Fibroblast of the aortic adventitia (primary cell): ENCODE results near the gene NHLH2. TPM values are rescaled to one million over a fixed set of nuclear protein-coding genes. Genes with fewer than 3 reads are reported as not detected.

Experiments
- DNase-seq: peaks from one replicate; pipeline ENCODE4 v3.0.0-alpha.2; 2010; ENCODE audit warnings: low read depth
- H3K4me3 ChIP-seq: 2 replicates; pipeline ENCODE4 v1.5.1; 2011; ENCODE audit warnings: low read depth, mild to moderate bottlenecking, control low read depth, low read length, moderate library complexity
- total RNA-seq: library from RNA; depleted of rRNA; stranded (reverse); fragments of >200 nt; gene quantifications from 2 replicates; pipeline ENCODE4 v1.2.3, GENCODE V29; 2012; ENCODE audit warnings: low replicate concordance
- TF ChIP-seq, protein P1 (sequence below): IDR thresholded peaks from 2 replicates; pipeline ENCODE4 v1.5.1; 2011; ENCODE audit warnings: mild to moderate bottlenecking, low read length, control low read depth, inconsistent platforms; ENCODE audit not compliant: insufficient read depth

NHLH2 gene
- total RNA-seq, 1 donor = not detected

DNA sequence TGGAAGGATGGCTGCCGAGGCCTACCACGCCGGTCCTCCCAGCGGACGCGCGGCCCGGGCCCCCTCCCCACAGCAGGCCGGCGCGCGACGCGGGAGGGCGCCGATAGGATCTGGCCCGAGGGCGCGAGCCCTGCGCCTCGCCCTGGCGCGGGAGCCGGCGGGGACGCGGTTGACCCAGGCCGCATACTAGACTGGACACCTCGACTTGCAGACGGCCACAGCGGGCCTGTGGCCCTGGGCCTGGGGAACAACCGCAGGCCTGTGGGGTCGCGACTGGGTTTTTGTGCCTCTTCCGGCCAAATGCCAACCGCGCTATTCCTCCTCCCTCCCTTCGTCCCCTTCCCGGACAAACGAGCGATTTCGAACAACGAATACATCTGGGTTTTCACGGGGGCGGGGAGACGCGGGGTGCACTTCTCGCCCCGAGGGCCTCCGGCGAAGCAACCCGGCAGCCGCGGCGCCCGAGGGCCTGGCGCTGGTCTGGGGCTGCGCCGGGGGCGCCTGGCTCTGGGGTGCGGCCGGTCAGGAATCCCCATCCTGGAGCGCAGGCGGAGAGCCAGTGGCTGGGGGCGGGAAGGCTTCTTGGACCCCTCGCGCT lies 2.4 kb downstream of the NHLH2 start:
- no peak overlapping the region for H3K4me3 ChIP-seq
- TF ChIP-seq, protein P1, sequence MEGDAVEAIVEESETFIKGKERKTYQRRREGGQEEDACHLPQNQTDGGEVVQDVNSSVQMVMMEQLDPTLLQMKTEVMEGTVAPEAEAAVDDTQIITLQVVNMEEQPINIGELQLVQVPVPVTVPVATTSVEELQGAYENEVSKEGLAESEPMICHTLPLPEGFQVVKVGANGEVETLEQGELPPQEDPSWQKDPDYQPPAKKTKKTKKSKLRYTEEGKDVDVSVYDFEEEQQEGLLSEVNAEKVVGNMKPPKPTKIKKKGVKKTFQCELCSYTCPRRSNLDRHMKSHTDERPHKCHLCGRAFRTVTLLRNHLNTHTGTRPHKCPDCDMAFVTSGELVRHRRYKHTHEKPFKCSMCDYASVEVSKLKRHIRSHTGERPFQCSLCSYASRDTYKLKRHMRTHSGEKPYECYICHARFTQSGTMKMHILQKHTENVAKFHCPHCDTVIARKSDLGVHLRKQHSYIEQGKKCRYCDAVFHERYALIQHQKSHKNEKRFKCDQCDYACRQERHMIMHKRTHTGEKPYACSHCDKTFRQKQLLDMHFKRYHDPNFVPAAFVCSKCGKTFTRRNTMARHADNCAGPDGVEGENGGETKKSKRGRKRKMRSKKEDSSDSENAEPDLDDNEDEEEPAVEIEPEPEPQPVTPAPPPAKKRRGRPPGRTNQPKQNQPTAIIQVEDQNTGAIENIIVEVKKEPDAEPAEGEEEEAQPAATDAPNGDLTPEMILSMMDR = no peak

DNA sequence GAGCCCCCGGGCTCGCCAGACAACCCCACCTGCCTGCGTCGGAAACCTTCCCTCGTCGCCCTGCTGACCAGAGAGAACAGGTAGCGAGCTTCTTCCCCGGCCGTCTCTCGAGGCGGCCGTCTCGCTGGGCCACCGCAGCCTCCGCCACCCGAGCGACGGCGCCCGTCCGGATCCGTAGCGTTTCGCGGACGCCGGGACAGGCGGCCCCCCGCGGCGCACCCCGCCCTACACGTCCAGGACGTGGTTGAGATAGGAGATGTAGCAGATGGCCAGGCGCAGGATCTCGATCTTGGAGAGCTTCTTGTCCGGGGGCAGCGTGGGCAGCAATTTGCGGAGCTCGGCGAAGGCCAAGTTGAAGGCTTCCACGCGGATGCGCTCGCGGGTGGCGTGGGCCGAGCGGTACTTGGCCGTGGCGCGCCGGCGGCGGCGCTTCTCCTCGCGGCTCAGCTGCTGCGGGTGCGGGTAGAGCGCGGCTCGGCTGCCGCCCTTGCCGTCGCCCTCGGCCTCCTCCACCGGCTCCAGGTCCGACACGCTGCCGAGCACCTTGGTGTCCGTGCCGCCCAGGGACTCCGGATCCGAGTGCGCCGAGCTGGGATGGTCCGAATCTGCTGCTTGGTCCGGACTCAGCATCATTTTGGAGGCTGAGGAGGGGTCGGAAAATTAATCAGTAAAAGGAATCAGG lies 3.0 kb downstream of the NHLH2 start:
- no peak overlapping the region for H3K4me3 ChIP-seq
- TF ChIP-seq, protein P1 = no peak
- DNase-seq = no peak

More for the DNA sequence above, 2.4 kb downstream of the NHLH2 start:
- DNase-seq = no peak

DNA sequence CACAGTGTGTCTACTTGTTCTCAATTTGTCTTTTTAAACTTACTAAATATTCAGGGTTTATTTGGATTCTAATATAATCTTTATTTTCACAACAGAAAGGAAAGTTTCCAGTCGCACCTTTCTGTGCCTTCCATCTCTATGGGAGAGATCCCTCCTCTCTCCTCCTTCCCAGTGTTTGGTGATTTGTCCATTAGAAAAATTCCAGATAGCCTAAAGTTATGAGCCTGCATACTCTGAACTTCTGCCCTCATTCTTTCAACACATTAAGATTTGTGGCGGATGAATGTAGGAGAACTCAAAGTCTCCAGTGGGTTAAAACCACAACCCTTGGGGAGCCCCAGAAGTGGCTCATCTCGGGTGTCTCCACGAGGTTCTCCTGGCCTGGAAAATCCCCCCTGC lies 3.6 kb downstream of the NHLH2 start:
- no peak overlapping the region for H3K4me3 ChIP-seq
- no peak for DNase-seq
- TF ChIP-seq, protein P1 = no peak

DNA sequence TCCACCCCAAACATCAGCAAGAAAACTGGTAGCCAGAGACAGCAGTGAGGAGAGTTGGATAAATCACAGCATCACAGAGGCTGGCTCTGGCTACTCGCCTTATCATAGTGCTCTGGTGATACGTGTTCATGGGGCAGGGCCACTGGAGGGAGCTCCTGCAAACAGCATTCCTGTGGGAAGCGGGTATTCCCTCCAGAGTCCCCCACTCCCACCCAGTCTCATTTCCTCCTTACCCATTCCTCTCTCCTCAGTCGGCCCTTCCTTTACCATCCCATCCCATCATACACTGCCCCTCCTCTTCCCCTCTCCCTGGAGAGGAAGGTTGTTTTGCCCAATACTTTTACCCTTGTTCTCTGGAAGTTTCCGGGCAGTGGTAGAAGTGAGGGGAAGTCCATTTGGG lies 7.1 kb downstream of the NHLH2 start:
- TF ChIP-seq, protein P1 = no peak
- H3K4me3 ChIP-seq = no peak overlapping the region
- DNase-seq = no peak

DNA sequence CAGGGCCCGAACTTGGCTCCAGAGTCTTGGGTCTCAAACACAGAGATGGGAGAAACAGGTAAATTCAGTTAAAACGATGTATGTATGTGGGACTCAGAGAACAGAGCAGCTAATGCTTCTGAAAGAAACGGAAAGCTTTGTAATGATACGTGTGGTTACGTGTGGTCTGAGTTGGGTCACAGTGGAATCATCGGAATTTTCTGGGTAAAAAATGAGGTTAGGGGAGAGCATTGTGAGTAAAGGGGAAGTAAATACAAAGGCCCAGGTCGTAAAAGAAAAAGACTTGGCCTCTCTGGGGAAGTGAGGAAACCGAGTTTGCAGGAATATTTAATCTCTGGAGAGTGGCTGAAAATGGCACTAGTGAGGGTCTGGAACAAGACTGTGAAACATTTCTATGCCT lies 8.3 kb downstream of the NHLH2 start:
- no peak overlapping the region for H3K4me3 ChIP-seq
- no peak for DNase-seq
- TF ChIP-seq, protein P1 = no peak

DNA sequence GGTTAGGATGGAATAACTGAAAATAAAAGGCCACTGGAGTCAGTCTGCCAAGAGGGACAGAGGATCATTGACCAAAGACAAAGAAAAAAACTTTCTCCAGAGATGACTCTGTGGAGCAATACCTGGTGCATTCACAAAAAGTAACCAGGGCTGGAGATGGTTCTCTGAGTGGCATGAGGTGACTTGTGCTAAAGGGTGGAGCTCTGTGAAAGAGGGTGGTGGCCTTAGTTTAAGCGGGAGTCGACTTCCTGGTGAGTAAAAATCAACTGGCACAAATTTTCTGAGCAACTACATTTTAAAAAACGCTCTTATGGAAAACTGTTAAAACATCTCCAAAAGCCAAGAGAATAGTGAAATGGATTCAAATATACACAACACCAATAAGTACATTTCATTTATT lies 10.0 kb downstream of the NHLH2 start:
- TF ChIP-seq, protein P1 = no peak
- no peak for DNase-seq
- H3K4me3 ChIP-seq = no peak overlapping the region

DNA sequence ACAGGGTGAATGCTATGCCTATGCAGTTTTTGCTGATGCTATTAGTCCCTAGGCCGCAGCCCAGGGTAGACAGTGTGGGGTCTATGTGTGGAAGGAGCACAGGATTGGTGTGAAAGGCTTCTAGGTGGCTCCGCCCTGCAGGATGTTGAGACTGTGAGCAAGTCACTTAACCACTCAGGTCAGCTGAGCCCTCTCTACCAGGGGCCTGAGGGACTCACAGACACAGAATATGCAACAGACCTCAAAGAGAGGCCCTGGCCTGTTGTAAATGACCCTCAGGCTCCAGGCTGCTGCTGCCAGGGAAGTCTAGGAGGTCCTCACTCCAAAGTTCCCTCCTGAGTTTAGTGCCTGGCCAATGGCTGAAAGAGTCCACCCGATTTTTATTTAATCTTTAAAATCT lies 11.0 kb downstream of the NHLH2 start:
- TF ChIP-seq, protein P1 = no peak
- DNase-seq = no peak

More for the DNA sequence above, 11.0 kb downstream of the NHLH2 start:
- no peak overlapping the region for H3K4me3 ChIP-seq
